Tibial artery (tissue), 4 donors: ENCODE results near the gene NR2F2.

ENCODE experiments used
- DNase-seq, 2 donors: peaks; one replicate each; pipeline ENCODE4 v3.0.0-alpha.2; 2019
- H3K27ac ChIP-seq, 2 donors: fragments of 200-600 bp; sonication (generic) in 1 of 2; 1 replicate in 1 of 2; 2 replicates in 1 of 2; pipeline ENCODE4 v1.5.1; 2018 to 2019; ENCODE audit warnings: mild to moderate bottlenecking in 1 of 2
- H3K27me3 ChIP-seq, 2 donors: fragments of 200-600 bp; sonication (generic) in 1 of 2; one replicate each; pipeline versions ENCODE4 v1.5.1 to v1.6.0; 2016 to 2019
- H3K36me3 ChIP-seq, 3 donors: fragments of 200-600 bp; sonication (generic) in 2 of 3; one replicate each; pipeline ENCODE4 v1.5.1; 2016 to 2019; ENCODE audit warnings: mild to moderate bottlenecking in 2 of 3
- H3K4me1 ChIP-seq, 4 donors: fragments of 200-600 bp; sonication (generic) in 2 of 4; 1 replicate in 3 of 4; 2 replicates in 1 of 4; pipeline ENCODE4 v1.5.1; 2016 to 2019
- H3K4me3 ChIP-seq, 2 donors: fragments of 200-600 bp; sonication (generic) in 1 of 2; 1 replicate in 1 of 2; 2 replicates in 1 of 2; pipeline ENCODE4 v1.5.1; 2018 to 2019; ENCODE audit warnings: mild to moderate bottlenecking in 2 of 2
- H3K9me3 ChIP-seq, 3 donors: fragments of 200-600 bp; sonication (generic) in 1 of 3; one replicate each; pipeline ENCODE4 v1.5.1; 2016 to 2019
- intact Hi-C: fragments of 100-400 bp; cut with DNase I; formaldehyde crosslinking; loops from one replicate; pipeline ENCODE4 v1.15.0; 2023; ENCODE audit warnings: low total_unique reads
- TF ChIP-seq, protein P1 (sequence below), 2 experiments: fragments of 200-600 bp in 1 of 2; fragments of 450-650 bp in 1 of 2; IDR thresholded peaks; one replicate each; pipeline ENCODE4 v1.5.1; 2017 to 2019; ENCODE audit warnings: antibody characterized with exemption in 2 of 2, mild to moderate bottlenecking in 1 of 2, moderate library complexity in 1 of 2

NR2F2 gene

DNA sequence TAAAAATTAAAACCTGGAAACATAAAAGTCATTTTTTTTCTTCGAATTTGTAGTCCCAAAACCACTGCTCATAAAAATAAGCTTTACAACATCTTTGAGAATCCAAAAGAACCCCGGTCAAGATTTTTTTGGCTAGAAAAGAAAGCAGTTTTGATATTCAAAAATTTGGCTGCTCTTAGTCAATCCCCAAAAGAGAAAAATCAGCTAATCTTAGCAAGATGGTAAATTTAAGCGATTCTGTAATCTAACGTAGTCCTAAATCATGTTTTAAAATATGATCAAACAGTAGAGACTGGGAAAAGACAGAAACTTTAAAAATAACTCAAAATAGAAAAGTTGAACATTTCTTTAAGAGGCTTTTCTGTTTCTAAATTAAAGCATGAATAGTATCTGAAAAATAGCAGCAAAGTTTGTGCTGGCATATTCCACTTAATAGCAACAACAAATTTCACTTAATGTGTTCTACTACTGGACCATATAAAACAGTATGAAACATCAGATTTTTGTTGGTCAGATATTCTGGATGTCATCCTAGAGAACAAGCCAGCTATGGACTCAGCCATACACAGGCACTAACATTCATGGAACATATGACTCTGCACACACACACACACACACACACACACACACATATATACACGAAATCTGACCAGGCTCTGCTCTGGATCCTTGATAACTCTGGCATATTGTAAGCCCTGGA is 19.1 kb upstream of the NR2F2 start:
- peak overlapping the region; percentile 53 to 70 for H3K27ac ChIP-seq

DNA sequence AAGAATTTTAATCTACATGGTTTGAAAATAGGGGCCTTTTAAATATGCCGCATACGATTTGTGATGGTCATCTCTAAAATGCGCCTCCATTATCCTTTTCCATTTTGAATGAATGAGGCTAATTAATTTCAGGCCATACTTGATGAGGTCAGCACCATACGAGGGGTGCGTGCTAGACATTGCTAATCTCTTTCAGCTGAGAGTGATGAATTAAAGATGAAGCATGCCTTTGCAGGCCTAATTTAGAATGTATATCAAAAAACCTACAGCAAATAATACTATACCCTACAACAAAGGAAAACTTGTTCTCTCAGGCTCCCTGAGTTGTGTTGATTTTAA is 18.6 kb upstream of the NR2F2 start:
- Histone ChIP-seq H3K4me3 (no peak overlapping the region), H3K27me3 (no peaks in the 10 kb centered on the region), H3K27ac (peak overlapping the region; percentile 53 to 70), H3K36me3 (no peaks in the 10 kb centered on the region), H3K4me1 (peaks cover 0 to 75% (median 9%) of the 10 kb centered on the region in 4 donors), H3K9me3 (no peaks in the 10 kb centered on the region)
- TF ChIP-seq, protein P1, sequence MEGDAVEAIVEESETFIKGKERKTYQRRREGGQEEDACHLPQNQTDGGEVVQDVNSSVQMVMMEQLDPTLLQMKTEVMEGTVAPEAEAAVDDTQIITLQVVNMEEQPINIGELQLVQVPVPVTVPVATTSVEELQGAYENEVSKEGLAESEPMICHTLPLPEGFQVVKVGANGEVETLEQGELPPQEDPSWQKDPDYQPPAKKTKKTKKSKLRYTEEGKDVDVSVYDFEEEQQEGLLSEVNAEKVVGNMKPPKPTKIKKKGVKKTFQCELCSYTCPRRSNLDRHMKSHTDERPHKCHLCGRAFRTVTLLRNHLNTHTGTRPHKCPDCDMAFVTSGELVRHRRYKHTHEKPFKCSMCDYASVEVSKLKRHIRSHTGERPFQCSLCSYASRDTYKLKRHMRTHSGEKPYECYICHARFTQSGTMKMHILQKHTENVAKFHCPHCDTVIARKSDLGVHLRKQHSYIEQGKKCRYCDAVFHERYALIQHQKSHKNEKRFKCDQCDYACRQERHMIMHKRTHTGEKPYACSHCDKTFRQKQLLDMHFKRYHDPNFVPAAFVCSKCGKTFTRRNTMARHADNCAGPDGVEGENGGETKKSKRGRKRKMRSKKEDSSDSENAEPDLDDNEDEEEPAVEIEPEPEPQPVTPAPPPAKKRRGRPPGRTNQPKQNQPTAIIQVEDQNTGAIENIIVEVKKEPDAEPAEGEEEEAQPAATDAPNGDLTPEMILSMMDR (IDR thresholded peaks at IDR 0.05): no peak
- intact Hi-C loops: no loop called here
- no peak for DNase-seq

More for the DNA sequence above, 19.1 kb upstream of the NR2F2 start:
- Histone ChIP-seq H3K4me1 (peaks cover 0 to 70% (median 9%) of the 10 kb centered on the region in 4 donors), H3K9me3 (no peaks in the 10 kb centered on the region), H3K36me3 (no peaks in the 10 kb centered on the region), H3K4me3 (no peak overlapping the region), H3K27me3 (no peaks in the 10 kb centered on the region)
- intact Hi-C loops: no loop called here
- TF ChIP-seq, protein P1 (IDR thresholded peaks at IDR 0.05): no peak
- no peak for DNase-seq

DNA sequence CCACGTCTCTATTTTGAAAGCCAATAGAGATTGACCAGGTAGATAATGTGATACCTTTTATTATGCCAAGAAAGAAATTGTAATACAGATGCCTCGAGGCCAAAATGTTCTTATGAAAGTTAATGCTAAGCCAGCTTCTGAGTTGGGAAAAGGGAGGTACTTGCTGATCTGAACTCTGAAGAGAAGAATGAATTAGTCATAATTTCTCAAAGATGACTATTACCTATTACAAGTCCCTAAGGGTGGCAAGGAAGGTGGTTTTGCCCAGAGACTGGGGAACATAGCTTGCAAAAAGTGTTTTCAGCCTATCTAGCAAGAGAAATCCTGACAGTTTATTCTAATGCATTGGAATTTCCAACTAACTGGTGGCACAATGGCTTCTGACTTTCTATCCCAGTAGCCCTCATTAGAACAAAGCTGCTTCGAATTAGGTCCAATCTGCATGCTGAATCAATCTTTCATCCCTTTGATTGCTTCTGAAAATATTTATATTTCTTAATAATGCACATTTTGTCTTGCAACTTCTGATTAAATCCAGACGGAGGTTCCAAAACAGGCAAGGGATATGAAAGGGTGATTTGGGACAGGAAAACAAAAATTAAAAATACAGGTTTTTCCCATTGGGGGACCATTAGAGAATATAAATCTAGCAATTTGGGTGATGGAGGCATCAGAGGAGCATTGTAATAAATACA is 17.7 kb upstream of the NR2F2 start:
- no peaks in the 10 kb centered on the region for H3K36me3 ChIP-seq
- no peaks in the 10 kb centered on the region for H3K27me3 ChIP-seq
- DNase-seq: no peak
- TF ChIP-seq, protein P1 (IDR thresholded peaks at IDR 0.05): no peak
- H3K4me1 ChIP-seq: peaks cover 0 to 77% (median 9%) of the 10 kb centered on the region in 4 donors
- no peak overlapping the region for H3K4me3 ChIP-seq
- intact Hi-C loops: no loop called here
- H3K27ac ChIP-seq: peak overlapping the region; percentile 53 to 70
- H3K9me3 ChIP-seq: no peaks in the 10 kb centered on the region

DNA sequence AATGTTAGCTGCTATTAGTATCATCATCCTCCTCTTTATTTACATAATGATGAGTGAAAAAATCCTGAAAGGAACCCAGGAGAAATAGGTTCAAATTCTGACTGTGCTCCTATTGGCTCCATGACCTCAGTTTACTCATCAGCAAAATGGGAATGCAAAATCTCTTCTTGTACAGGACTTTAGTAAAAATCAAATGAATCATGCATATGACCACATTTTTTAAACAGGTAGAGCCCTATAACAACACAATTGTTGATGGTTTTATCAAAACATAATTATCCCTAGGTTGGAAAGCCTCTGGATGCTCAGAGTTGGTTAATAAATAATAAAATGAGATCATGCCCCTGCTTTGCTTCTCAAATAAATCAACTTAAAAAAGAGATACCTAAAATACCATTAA is 16.0 kb upstream of the NR2F2 start:
- Histone ChIP-seq H3K4me3 (no peak overlapping the region), H3K27me3 (no peaks in the 10 kb centered on the region), H3K4me1 (peaks cover 0 to 68% (median 7%) of the 10 kb centered on the region in 4 donors), H3K27ac (peak overlapping the region in 1 of 2 donors; percentile 100), H3K9me3 (no peaks in the 10 kb centered on the region), H3K36me3 (no peaks in the 10 kb centered on the region)
- TF ChIP-seq, protein P1 (IDR thresholded peaks at IDR 0.05): no peak
- intact Hi-C loops: no loop called here
- no peak for DNase-seq

DNA sequence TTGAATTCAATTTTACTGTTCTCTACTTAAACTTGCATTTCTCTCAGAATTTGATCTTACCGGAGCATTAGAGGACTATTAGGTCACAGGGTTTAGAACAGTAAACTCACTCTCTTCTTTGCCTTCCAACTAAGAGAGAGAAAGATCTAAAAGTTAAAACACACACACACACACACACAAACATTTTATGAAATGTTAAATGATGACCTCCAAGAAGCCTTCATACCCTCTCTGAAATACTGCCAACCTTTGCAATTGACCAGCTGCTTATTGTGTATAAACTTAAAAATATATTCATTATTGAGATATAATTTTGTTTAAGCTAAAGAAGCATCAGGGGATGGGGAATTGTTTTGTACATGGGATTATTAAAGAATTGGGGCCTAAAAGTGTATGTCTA is 15.5 kb upstream of the NR2F2 start:
- H3K36me3 ChIP-seq: no peaks in the 10 kb centered on the region
- H3K4me3 ChIP-seq: no peak overlapping the region
- intact Hi-C loops: no loop called here
- peaks cover 0 to 71% (median 7%) of the 10 kb centered on the region in 4 donors for H3K4me1 ChIP-seq
- peak overlapping the region in 1 of 2 donors; percentile 100 for H3K27ac ChIP-seq
- H3K9me3 ChIP-seq: no peaks in the 10 kb centered on the region
- no peak for DNase-seq
- TF ChIP-seq, protein P1 (IDR thresholded peaks at IDR 0.05): no peak
- H3K27me3 ChIP-seq: no peaks in the 10 kb centered on the region
